ENCODE results near the gene FETUB. TPM values are rescaled to one million over a fixed set of nuclear protein-coding genes. Genes with fewer than 3 reads are reported as not detected.

FETUB gene
- total and polyA plus RNA-seq, 2 of the 8 experiments (the other 6 are each of a cell fraction or from before 2014, with no cell fraction given), result 0.15 TPM; not detected in 1

GRCh38 chr3:186636536-186636935 is 3.7 kb upstream of the FETUB start:
- Histone ChIP-seq H3K79me1 (ENCODE audit: low read depth, low read length) (no peaks in the 10 kb centered on the region), H3K4me1 (replicated peaks in 1 of 4; ENCODE audit: control insufficient read depth in 3 of 4, insufficient read depth in 4 of 4, low read length in 3 of 4) (peaks cover 0 to 5% (median 2%) of the 10 kb centered on the region in 4 experiments; a peak in 3 of 7 replicates), H3K14ac (ENCODE audit: insufficient read length) (no peak overlapping the region), H2BK5ac (ENCODE audit: low read depth, low read length) (no peak overlapping the region), H3K56ac (replicated peaks; ENCODE audit: insufficient read length, low read depth, low read length) (no peak overlapping the region), H3K4me3 (ENCODE audit: extremely low read depth in 1 of 4, insufficient read depth in 2 of 4, low read depth in 3 of 4, low read length in 4 of 4) (no peak overlapping the region), H3K4me2 (ENCODE audit: insufficient read depth in 1 of 2, low read depth in 2 of 2, low read length in 2 of 2) (no peak overlapping the region), H2BK20ac (ENCODE audit: low read length) (no peak overlapping the region), H3K4ac (replicated peaks; ENCODE audit: insufficient read length, low read depth, low read length) (no peak overlapping the region), H2BK12ac (ENCODE audit: low read depth, low read length) (no peak overlapping the region), H4K20me1 (replicated peaks in 1 of 2; ENCODE audit: control insufficient read depth in 1 of 2, insufficient read depth in 2 of 2, low read length in 2 of 2) (no peaks in the 10 kb centered on the region), H3K23ac (ENCODE audit: insufficient read length) (no peak overlapping the region), H4K91ac (replicated peaks; ENCODE audit: insufficient read length, low read length) (no peak overlapping the region), H4K8ac (ENCODE audit: extremely low read depth, insufficient read depth, low read length) (no peak overlapping the region), H2AK5ac (ENCODE audit: low read depth, low read length) (no peak overlapping the region), H3K9me3 (ENCODE audit: insufficient read depth in 2 of 2, low read depth in 1 of 2, low read length in 1 of 2) (no peaks in the 10 kb centered on the region), H3K36me3 (ENCODE audit: control insufficient read depth in 2 of 4, insufficient read depth in 4 of 4, low read length in 3 of 4) (no peaks in the 10 kb centered on the region), H4K5ac (ENCODE audit: insufficient read length, low read depth, low read length) (no peak overlapping the region), H3K18ac (ENCODE audit: extremely low read depth, low read length) (no peak overlapping the region), H3K9ac (replicated peaks in 1 of 4; ENCODE audit: extremely low read depth in 1 of 4, low read depth in 3 of 4, low read length in 3 of 4) (no peak overlapping the region), H3K79me2 (ENCODE audit: control insufficient read depth in 1 of 2, insufficient read depth in 2 of 2, low read length in 2 of 2) (no peaks in the 10 kb centered on the region), H2AFZ (ENCODE audit: low read length) (no peak overlapping the region), H3K27ac (ENCODE audit: low read depth, low read length) (no peak overlapping the region), H3K27me3 (replicated peaks in 1 of 4; ENCODE audit: control insufficient read depth in 3 of 4, extremely low read depth in 1 of 4, insufficient read depth in 3 of 4, low read length in 3 of 4) (no peaks in the 10 kb centered on the region), H3K23me2 (ENCODE audit: low read depth, low read length) (peaks cover 1% of the 10 kb centered on the region; the same call in 1 of the 2 replicates), H2BK120ac (replicated peaks; ENCODE audit: low read depth, low read length) (no peak overlapping the region), H2BK15ac (ENCODE audit: low read length) (no peak overlapping the region)
- POLR2A ChIA-PET (ENCODE audit: partially characterized antibody), result interaction anchor here (1.3 to 2.0 kb wide), 2 partner anchors 19 to 147 kb away, joined by 3 to 11 read pairs; partner anchors contain the start of gene EIF4A2
- 84% methylated on average over 7 of the region's 7 CpGs; no CpG with 5 or more reads in 1 of the 2 experiments for WGBS, 2 experiments (ENCODE audit: extremely low coverage in 1 of 2, insufficient coverage in 1 of 2, insufficient read length in 1 of 2, insufficient replicate concordance in 2 of 2, low coverage in 1 of 2, low lambda C conversion rate in 2 of 2, missing lambda C conversion rate in 1 of 2)
- CTCF ChIA-PET (ENCODE audit: partially characterized antibody), result interaction anchor here (0.5 to 3.9 kb wide), 4 partner anchors 17 to 529 kb away, joined by 3 to 35 read pairs (median 5); partner anchors contain the start of gene AHSG
- FAIRE-seq (no peak), DNase-seq (ENCODE audit: low read depth in 1 of 2, low spot score in 2 of 2) (no peak)
- TF ChIP-seq EGR1 (IDR thresholded peaks at IDR 0.05; ENCODE audit: borderline replicate concordance, low read depth, low read length) (no peak), ASH2L (IDR thresholded peaks at IDR 0.05; ENCODE audit: low read length) (no peak), CBX8 (IDR thresholded peaks at IDR 0.05; ENCODE audit: borderline replicate concordance, low read depth, low read length) (no peak), SP1 (IDR thresholded peaks at IDR 0.05; ENCODE audit: low read depth, low read length) (no peak), BCL11A (IDR thresholded peaks at IDR 0.05; ENCODE audit: low read depth in 2 of 2, low read length in 2 of 2) (no peak), GTF2F1 (IDR thresholded peaks at IDR 0.05; ENCODE audit: borderline replicate concordance, low read depth, low read length) (no peak), RXRA (IDR thresholded peaks at IDR 0.05; ENCODE audit: insufficient read depth, low read depth, low read length) (no peak), KDM4A (IDR thresholded peaks at IDR 0.05; ENCODE audit: low read depth, low read length, severe bottlenecking) (no peak), ATF3 (IDR thresholded peaks at IDR 0.05; ENCODE audit: insufficient read depth, low read depth, low read length) (no peak), RNF2 (IDR thresholded peaks at IDR 0.05; ENCODE audit: borderline replicate concordance, low read depth, low read length, missing control alignments, poor library complexity, severe bottlenecking) (no peak), BRCA1 (IDR thresholded peaks at IDR 0.05; ENCODE audit: low read depth, low read length) (no peak), SP2 (IDR thresholded peaks at IDR 0.05; ENCODE audit: low read length) (no peak), GABPA (IDR thresholded peaks at IDR 0.05; ENCODE audit: borderline replicate concordance, insufficient read depth, low read length) (no peak), CEBPB (IDR thresholded peaks at IDR 0.05; ENCODE audit: low read depth, low read length) (no peak)
